NCI-H748 treated with DMSO at 0.1 percent for 48 hours (cell line): ENCODE data around the gene TAS1R1.

Experiments used
- DNase-seq: peaks from one replicate; lab custom pipeline; 2025; lab: John Stamatoyannopoulos, UW

Gene TAS1R1

DNA sequence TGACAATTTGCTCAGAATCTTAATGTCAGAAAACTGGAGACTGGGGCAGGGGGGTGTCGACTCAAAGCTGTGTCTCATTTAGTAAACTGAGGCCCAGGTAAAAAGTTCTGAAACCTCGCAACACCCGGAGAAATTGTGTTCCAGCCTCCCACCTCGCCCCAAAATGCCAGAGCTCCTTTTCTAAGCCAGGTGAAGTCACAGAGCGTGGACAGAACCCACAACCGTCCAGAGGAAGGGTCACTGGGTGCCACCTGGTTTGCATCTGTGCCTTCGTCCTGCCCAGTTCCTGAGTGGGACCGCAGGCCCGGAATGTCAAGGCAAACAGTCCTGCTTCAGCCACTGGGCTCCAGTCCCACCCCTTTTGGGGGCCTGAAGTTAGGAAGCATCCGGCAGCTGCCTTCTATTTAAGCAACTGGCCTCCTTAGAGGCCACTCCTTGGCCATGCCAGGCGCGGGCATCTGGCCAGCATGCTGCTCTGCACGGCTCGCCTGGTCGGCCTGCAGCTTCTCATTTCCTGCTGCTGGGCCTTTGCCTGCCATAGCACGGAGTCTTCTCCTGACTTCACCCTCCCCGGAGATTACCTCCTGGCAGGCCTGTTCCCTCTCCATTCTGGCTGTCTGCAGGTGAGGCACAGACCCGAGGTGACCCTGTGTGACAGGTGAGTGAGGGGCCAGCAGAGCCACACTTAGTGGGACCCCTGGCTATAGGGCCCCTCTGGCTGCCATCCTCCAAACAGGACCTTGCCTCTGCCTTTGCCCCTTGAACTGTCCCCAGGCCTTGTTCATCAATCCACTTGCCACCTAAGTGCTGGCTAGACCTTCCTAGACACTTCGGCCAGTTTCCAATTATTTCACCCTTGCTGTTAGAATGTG lies at the start of gene TAS1R1:
TAS1R1 (plus strand) TSS at position 401 of the 872 bp plus-strand sequence; CDS start at position 468, 67 bp downstream.
- no peak for DNase-seq

DNA sequence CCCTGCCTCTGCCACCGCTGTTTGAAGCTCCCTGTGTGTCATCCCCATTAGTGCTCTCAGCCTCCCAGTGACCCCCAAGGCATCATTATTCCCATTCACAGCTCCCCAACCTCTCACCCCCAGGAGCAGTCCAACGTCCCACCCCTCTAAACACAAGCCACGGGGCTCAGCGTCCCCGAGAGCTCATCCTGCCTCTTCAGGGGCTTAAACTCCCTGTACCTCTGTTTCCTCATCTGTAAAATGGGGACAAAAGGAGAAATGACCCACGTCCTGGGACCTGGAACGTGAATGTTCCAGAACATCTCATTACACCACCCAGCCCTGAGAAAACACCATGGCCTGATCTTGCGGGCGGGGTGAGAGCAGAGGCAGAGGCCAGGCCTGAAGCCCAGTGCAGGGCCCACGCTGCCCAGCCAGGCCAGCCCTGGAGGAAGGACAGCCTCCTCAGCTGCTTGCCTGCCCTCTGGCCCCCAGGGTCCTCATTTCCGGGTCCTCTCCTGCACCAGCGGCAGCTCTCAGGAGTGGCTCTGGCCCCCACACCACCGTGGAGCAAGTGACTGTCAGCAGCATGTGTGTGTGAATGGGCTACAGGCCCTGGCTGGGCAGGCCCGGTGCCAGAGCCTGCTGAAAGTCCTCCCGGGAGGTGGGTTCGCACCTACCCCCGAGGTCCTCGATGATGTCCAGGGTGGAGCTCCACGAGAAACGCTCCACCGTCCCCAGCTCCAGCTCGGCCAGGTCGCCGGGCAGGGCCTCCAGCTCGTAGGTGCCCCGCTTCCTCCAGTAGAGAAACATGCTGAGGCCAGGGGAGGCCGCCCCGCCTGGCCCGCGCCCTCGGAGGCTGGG lies 49.5 kb upstream of the TAS1R1 start:
- no peak for DNase-seq

DNA sequence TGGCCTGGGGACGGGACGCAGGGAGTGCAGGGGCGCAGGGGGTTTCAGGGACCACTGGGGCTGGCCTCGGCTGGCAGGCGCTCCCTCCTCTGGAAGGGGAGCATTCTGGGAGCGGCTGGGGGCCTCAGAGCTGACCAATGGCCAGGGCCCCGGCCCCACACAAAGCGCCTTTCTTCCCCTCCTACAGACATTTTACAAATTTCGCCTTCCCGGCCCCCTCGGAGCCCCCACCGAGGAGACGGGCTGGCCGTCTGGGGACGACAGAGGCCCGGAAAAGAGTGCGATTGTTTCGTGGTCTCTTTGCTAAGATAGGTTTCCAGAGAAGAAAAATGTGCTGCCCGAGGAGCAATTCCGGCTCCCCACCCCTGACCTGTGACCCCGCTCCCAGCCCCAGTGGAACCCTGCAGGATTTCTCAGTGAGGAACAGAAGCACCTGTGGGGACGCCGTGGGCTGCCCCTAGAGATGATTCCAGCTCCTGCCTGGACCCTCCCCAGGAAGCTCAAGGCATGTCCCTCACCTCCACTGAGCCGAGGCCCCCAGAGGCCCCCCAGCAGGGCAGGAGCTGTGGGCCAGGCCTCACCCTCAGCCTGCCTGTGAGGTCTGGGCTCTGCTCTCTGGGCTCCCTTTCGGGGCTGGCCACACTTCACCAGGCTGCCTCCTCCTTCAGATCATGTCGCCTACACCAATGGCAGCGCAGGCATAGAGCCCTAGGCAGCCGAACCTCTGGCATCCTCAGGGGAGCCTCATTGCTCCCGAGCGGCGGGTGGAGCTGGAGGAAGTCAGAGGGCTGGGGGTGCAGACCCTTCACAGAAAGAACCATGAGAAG lies 48.7 kb upstream of the TAS1R1 start:
- DNase-seq = no peak

DNA sequence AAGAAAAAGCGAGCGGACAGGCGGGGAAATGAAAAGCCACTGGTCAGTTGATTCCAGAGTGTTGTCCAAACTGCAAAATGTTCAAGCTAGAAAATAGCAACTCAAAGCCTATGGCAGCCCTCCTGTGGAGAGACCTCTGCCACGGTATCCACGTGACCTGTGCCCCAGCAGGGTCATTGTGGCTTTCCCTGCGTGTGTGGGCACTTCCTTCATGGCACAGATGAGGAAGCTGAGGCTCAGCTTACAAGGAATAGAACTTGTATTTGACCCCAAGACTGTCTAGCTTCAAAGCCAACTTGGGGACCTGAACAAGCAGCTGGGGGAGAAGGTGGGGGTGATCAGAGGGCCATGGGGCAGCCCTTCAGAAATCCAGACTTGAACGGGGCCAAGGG lies 48.1 kb upstream of the TAS1R1 start:
- DNase-seq = no peak

DNA sequence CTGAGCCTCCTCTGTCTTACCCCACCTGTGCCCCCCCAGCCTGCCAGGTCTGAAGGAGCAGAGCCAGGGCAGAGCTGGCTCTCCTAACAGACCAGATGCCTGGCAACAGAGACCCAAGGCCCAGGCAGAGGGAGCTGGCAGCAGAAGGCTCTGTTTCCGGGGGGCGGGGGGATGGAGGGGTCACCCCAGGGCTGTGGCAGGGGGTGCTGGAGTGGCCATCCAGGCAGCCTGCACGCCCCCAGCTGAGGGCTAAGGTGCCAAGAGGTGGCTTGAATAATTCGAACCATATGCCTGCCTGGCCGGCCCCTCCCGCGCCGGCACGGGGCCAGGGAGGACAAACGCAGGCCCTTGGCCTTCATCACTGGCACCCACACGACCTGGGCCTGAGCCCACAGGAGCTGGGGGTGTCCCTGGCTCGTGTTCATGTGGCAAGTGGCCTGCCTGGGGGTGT lies 47.6 kb upstream of the TAS1R1 start:
- DNase-seq = no peak

DNA sequence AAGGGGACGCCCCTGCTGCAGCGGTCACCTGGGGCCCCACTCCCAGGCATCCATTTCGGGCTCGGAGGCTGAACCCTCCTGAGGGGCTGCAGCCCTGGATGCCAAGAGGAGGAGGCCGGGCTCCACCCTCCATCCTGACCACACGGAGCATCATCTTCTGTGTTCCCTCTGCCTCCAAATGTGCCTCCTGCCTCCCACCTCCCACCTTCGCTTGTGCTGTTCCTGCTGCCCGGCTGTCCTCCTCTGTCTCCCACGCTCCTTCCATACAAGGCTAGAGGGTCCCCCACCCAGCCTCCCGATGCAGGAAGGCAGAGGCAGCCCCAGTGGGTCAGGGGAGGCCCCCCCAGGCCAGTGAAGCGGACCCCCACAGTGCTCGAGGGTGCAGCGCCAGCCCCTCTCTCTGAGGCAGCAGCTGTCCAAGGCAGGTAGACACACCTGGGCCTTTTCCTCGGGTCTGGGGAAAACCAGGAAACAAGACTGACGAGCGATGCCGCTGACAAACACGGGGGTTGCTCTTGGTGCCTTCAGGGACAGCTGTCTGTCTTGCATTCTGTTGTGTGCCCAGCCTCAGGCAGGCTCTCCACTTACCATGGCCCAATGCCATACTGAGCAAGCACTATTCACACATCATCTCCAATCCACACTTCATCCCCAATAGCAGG lies 46.8 kb upstream of the TAS1R1 start:
- DNase-seq = no peak

DNA sequence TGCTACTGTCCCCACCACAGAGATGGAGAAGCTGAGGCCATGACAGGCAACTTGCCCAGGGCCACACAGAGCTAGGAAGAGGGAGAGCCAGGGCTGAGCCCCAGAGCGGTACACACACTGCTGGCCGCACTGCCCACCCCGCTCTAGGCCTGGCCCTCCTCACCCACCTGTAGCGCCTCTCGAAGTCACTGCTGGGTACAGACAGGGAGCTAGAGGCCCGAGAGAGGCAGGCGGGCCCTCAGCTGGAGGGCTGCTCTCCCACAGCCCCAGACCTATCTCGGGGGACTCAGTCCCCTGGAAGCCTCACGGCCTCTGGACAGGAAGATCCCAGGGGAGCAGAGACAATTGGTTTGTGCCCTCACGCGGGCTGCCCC lies 46.3 kb upstream of the TAS1R1 start:
- DNase-seq = no peak

DNA sequence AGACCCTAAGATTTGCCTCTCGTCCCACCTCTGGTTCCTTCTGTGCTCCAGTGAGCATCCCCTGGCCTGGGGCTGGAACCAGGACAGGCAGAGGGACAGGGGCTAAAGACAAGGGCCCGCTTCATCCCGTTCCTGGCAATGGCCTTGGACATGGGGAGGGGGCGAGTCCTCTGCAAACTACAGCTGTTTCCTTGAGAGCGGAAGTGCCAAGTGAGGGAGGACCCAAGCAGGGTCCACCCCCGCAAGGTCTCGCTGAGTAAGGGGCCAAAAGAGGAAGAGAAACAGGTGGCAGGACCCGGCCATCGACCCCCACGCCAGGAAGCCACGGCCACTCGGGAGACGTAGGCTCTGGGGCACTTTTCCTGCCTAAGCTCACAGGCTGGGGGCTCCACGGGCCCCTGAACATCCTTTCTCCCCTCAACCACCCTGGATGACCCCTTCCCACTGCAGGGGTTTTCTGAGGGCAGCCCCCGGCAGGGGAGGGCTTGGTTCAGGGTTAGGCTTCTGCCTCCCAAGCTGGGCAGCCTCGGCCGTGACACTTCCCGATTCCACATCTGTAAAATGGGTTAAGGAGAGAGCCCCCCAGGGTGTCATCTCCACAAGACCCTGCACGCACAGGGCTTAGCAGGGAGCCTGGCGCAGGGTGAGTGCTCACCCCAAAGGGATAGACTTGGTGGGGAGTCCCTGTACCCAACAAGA lies 45.7 kb upstream of the TAS1R1 start:
- DNase-seq = no peak

DNA sequence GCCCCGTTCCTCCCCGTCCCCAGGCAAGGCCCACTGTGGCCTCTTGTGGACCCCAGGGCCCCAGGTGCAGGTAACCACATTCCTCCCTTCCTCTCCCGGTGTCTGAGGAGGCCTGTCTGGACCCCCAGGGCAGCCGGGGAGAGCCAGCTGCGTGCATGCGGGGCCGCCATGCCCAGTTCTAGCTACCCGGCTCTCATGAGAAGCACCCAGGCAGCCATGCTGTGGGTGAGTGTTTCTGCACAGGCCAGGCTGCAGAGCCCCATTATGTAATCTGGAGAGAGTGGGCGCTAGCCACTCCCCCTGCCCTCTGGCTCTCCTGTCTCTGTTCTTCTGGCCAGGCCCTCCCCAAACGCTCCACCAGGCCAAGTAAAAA lies 45.2 kb upstream of the TAS1R1 start:
- no peak for DNase-seq

DNA sequence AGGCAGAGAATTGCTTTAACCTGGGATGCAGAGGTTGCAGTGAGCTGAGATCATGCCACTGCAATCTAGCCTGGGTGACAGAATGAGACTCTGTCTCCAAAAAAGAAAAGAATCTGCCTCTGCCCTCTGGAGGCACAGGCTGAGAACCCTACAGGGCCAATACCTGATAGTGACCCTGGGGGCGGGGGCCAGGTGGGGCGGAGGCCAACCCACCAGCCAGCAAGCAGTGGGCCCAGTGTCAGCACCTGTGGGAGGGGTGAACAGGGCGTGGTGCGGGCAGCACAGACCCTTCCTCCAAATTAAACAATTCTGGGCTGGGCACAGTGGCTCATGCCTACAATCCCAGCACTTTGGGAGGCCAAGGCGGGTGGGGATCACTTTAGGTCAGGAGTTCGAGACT lies 44.6 kb upstream of the TAS1R1 start:
- DNase-seq = no peak

DNA sequence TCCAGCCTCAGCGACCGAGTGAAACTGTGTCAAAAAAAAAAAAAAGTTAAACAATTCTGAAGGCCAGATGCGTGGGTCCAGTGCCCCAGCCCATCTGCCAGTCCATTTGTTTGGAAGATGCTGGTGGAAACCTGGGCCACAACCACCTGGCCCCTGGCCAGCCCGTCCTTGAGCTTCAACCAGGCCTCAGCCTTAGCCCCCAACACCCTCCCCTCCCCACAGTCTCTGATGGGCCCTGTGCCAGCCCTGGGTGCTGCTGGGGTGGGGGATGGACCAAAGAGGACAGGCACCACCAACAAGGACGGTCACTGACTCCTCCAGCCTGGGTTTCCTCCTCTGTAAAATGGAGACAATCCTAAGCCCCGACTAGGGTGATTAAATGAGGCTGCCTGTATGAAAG lies 44.1 kb upstream of the TAS1R1 start:
- DNase-seq = no peak

DNA sequence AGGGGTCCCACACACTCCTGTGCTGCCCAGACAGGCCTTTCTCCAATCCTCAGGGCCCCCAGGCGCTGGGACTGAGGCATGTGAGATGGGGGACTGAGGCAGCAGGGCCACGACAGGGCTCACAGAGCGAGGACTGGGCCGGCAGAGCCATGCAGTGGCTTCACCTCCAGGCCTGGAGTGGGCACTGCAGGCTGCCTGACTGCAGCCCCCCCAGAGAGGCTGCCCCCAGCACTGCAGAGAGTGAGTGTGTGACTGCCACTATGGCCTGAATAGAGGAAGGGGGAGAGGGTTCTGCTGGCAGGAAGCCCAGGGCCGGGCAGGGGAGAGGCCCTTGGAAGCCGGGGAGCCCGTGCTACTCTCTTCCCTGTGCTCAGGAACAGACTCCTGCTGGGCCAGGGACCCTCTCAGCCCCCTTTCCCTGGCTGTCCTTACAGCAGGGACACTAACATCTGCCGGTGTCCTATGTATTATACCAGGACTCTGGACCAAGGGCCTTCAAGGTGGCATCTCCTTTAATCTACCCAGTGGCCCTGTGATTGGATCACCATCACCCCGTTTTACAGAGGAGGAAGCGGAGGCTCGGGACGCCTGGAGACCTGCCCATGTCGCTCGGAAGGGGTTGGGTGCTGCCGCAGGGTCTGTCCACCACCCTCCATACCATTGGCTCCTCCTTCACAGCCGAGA lies 43.4 kb upstream of the TAS1R1 start:
- DNase-seq = no peak

DNA sequence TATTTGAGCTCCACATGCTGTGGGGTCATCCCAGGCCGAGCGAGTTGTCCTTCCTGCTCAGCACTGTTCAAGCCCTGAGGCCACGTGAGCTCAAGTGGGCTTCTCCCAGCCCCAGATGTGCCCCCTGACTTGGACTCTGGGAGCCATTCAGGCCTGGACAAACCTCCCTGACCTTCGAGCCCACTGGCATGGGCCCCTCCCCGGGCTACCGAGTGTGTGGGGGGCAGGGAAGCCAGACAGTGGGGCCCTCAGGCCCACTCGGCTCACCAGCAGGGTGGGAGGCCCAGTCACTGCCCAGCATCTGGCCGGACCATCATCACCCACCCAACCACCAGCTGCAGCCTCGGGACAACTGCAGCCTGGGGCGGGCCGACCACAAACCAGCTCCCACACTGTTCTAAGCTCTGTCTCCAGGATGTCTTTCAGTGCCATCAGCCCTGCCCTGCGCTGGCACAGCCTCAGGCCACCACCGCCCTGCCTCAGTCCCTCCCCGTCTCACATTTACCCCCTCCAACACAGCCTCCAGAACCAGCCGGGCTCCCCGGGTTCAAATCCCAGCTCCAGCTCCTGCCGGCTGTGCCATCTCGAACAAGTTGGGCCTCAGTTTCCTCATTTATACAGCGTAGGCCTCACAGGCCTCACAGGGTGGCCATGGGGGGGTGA lies 42.7 kb upstream of the TAS1R1 start:
- no peak for DNase-seq

DNA sequence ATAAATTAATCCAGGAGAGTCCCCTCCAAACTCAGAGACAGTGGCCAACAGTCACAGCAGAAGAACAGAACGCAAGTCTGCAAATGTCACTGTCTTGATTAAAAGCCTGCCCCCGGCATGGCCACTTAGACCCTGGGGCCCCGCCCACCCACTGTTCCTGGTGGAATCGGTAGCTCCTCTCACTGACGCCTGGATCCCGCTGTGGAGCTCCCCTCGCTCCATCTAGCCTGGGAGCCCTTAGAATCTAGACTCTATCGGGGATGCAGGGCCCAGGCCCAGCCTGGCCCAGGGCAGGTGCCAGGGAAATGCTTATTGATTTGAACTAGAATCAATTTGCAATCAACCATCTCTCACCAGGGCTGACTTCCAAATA lies 42.2 kb upstream of the TAS1R1 start:
- no peak for DNase-seq

DNA sequence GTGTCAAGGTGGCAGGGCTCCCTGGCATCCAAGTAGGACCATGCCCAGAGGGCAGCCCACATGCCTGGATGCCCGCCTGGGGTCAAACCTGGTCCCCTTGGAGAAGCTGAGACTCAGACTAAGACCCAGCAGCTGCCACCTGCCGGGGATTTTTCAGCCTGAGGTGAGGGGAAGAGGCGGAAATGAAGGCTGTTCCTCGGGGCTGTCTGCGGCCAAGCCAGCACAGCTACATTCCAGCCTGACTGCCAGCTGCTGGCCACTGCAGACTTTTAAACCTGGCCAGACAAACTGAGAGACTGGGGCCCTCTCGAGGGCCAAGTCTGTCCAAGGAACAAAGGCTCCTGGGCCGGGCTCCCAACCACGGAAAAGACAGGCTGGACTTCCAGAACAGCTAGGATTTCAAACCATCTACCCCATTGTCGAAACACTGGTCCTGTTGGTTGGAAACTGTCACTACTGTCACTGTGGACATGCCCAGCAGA lies 41.7 kb upstream of the TAS1R1 start:
- no peak for DNase-seq

DNA sequence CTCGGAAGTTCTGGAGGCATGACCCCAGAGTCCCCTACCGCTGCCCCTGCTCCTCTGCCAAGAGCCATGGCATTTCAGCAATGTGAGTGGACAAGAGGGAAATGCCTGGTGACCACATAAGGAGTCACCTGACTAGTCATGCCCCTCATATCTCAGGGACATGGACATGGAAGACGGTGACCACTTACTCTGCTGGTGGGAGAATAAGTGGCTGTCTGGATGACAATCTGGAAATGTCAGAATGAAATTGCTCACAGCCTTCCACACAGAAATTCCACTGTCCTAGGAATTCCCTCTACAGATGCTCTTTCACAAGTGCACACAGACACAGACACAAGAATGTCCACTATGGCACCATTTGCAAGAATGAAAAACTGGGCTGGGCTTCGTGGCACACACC lies 39.3 kb upstream of the TAS1R1 start:
- DNase-seq = no peak

DNA sequence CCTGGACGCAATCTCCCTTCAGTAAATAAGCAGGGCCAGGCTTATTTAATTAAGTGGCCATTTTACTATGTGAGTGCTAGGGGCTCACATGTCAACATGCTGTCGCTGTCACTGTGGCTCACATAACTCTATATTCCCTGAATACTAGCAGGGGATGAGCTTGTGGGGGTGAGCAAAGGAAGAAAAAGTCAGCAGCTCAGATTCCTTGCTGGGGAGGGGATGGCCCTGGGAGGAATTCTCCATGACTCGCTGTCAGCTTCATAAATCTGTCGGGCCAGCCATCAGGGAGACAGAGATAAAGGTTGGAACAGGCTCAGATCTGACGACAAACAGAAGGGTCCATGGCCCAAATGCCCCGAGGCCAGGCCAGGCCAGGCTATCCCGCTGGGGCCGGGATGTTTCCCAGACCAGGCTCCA lies 37.7 kb upstream of the TAS1R1 start:
- no peak for DNase-seq

DNA sequence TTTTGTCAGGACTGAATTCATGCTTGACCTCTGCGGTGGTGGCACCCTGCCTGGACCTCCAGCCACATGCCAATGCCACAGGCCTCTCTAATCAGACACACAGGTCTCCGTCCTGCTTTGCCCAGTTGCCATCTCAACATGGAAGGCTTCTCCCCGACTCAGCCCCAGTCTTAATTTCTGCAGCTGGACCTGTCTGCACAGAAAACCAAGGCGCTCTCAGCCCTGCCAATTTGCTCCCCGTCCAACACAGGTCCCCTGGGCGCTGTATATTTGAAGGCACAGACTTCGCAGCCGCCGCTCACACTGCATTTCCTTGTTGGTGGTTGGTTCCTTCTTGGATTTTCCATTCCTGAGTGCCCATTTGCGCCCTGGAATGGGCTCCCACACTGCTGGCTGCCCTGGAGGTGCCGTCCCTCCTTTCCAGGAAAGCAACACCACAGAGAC lies 35.6 kb upstream of the TAS1R1 start:
- no peak for DNase-seq

DNA sequence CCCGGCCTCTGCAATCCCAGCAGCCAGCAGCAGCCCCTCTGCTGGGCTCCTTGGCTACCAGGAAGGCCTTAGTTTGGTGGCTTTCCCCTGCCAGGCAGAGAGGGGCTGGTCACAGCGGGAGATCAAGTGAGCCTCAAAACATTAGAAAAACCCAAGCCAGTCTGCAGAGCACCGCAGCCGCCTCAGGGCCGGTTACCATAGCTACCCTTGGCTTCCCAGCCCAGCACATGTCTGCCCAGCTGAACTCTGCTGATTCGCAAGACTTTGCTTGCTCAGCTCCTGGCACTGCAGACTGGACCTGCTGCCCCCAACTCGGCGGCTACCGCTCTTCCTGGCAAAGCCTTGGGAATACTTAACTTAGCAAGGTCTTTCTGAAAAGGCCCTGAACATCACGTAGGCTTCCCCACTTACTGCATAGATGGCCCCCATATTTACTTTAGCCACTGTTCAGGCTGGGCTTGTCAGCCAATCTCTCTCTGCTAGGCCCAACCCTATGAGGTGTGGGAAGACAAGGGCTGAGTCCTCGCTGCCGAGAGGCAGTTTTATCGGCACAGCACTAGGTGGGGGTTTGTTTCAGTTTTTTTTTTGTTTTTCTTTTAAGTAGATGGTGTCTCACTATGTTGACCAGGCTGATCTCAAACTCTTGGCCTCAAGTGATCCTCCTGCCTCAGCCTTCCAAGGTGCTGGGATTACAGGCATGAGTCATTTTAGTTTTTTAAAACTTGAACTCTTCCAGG lies 35.0 kb upstream of the TAS1R1 start:
- no peak for DNase-seq
